Suprapubic skin (tissue), 4 donors: ENCODE results near the gene GABRR3.

Experiments used
- CTCF ChIP-seq, 2 donors: fragments of 200-600 bp in 1 of 2; fragments of 450-650 bp in 1 of 2; sonication (generic) in 1 of 2; IDR thresholded peaks; one replicate each; pipeline ENCODE4 v1.5.1; 2016 to 2019; ENCODE audit warnings: antibody characterized with exemption in 2 of 2, mild to moderate bottlenecking in 1 of 2, moderate library complexity in 1 of 2
- EP300 ChIP-seq: sonication (generic); formaldehyde crosslinking; IDR thresholded peaks from one replicate; pipeline ENCODE4 v1.6.1; 2017; ENCODE audit warnings: antibody characterized with exemption
- POLR2A ChIP-seq, 2 donors: fragments of 450-650 bp; IDR thresholded peaks; one replicate each; pipeline ENCODE4 v1.6.1; 2017; ENCODE audit warnings: antibody characterized with exemption in 2 of 2, mild to moderate bottlenecking in 2 of 2, moderate library complexity in 2 of 2
- POLR2AphosphoS5 ChIP-seq, 3 donors: sonication (generic); formaldehyde crosslinking; IDR thresholded peaks; one replicate each; pipeline ENCODE4 v1.6.1; 2017; ENCODE audit warnings: antibody characterized with exemption in 3 of 3

- TF ChIP-seq POLR2A (IDR thresholded peaks at IDR 0.05) (no peak), EP300 (no peak), CTCF (IDR thresholded peaks at IDR 0.05) (no peak), POLR2AphosphoS5 (IDR thresholded peaks at IDR 0.05) (no peak)
These were observed 8.6 kb downstream of the GABRR3 start for GRCh38 chr3:98026425-98027084.
